Suprapubic skin (tissue), 4 donors: ENCODE results near the gene DDAH2. TPM values are rescaled to one million over a fixed set of nuclear protein-coding genes. Genes with fewer than 3 reads are reported as not detected.

Experiments
- DNase-seq, 2 donors: peaks; one replicate each; pipeline ENCODE4 v3.0.0-alpha.2; 2019; ENCODE audit warnings: low spot score in 2 of 2
- H3K27ac ChIP-seq: fragments of 200-600 bp; sonication (generic); one replicate; pipeline ENCODE4 v1.5.1; 2019
- H3K27me3 ChIP-seq: fragments of 200-600 bp; sonication (generic); one replicate; pipeline ENCODE4 v1.5.1; 2019
- H3K36me3 ChIP-seq: fragments of 200-600 bp; sonication (generic); one replicate; pipeline ENCODE4 v1.5.1; 2019
- H3K4me1 ChIP-seq: fragments of 200-600 bp; sonication (generic); one replicate; pipeline ENCODE4 v1.5.1; 2019
- H3K4me3 ChIP-seq: fragments of 200-600 bp; sonication (generic); one replicate; pipeline ENCODE4 v1.5.1; 2019; ENCODE audit warnings: mild to moderate bottlenecking
- H3K9me3 ChIP-seq: fragments of 200-600 bp; sonication (generic); one replicate; pipeline ENCODE4 v1.5.1; 2019
- CTCF ChIP-seq, 2 donors: fragments of 200-600 bp in 1 of 2; fragments of 450-650 bp in 1 of 2; sonication (generic) in 1 of 2; IDR thresholded peaks; one replicate each; pipeline ENCODE4 v1.5.1; 2016 to 2019; ENCODE audit warnings: antibody characterized with exemption in 2 of 2, mild to moderate bottlenecking in 1 of 2, moderate library complexity in 1 of 2
- EP300 ChIP-seq: sonication (generic); formaldehyde crosslinking; IDR thresholded peaks from one replicate; pipeline ENCODE4 v1.6.1; 2017; ENCODE audit warnings: antibody characterized with exemption
- POLR2A ChIP-seq, 2 donors: fragments of 450-650 bp; IDR thresholded peaks; one replicate each; pipeline ENCODE4 v1.6.1; 2017; ENCODE audit warnings: antibody characterized with exemption in 2 of 2, mild to moderate bottlenecking in 2 of 2, moderate library complexity in 2 of 2
- POLR2AphosphoS5 ChIP-seq, 3 donors: sonication (generic); formaldehyde crosslinking; IDR thresholded peaks; one replicate each; pipeline ENCODE4 v1.6.1; 2017; ENCODE audit warnings: antibody characterized with exemption in 3 of 3
- WGBS: methylation state at CpG from one replicate; pipeline ENCODE4 v1.1.5; 2018; 5-methylcytosine and 5-hydroxymethylcytosine counted together
- total RNA-seq, 4 donors: library from RNA; depleted of rRNA; stranded (reverse); fragments of >200 nt; gene quantifications; one replicate each; pipeline ENCODE4 v1.1.0, GENCODE V29; 2016

DDAH2 gene
- total RNA-seq, 4 donors from 2014 or later: 66.8 to 84.2 (median 68.3) TPM

GRCh38 chr6:31733734-31734133, 4.6 kb upstream of the DDAH2 start:
- TF ChIP-seq CTCF (IDR thresholded peaks at IDR 0.05) (no peak), EP300 (no peak), POLR2A (IDR thresholded peaks at IDR 0.05) (no peak), POLR2AphosphoS5 (IDR thresholded peaks at IDR 0.05) (no peak)
- peaks cover 78% of the 10 kb centered on the region for H3K4me1 ChIP-seq
- DNase-seq: no peak
- WGBS: 77% methylated on average over 4 of the region's 4 CpGs
- H3K27ac ChIP-seq: peak overlapping the region; percentile 89
- no peaks in the 10 kb centered on the region for H3K9me3 ChIP-seq
- H3K4me3 ChIP-seq: peak overlapping the region; percentile 75
- no peaks in the 10 kb centered on the region for H3K27me3 ChIP-seq
- peaks cover 40% of the 10 kb centered on the region for H3K36me3 ChIP-seq

GRCh38 chr6:31732029-31732428, 2.9 kb upstream of the DDAH2 start:
- TF ChIP-seq POLR2AphosphoS5 (IDR thresholded peaks at IDR 0.05) (no peak), POLR2A (IDR thresholded peaks at IDR 0.05) (no peak), CTCF (IDR thresholded peaks at IDR 0.05) (no peak), EP300 (no peak)
- WGBS: 66% methylated on average over 3 of the region's 3 CpGs
- H3K36me3 ChIP-seq: peaks cover 52% of the 10 kb centered on the region
- no peaks in the 10 kb centered on the region for H3K27me3 ChIP-seq
- DNase-seq: no peak
- no peaks in the 10 kb centered on the region for H3K9me3 ChIP-seq
- no peak overlapping the region for H3K4me3 ChIP-seq
- H3K4me1 ChIP-seq: peaks cover 73% of the 10 kb centered on the region
- H3K27ac ChIP-seq: no peak overlapping the region

GRCh38 chr6:31730631-31731086, 1.6 kb upstream of the DDAH2 start:
- DNase-seq: no peak
- Histone ChIP-seq H3K27ac (peak overlapping the region; percentile 91), H3K36me3 (peaks cover 65% of the 10 kb centered on the region), H3K9me3 (no peaks in the 10 kb centered on the region), H3K4me1 (peaks cover 71% of the 10 kb centered on the region), H3K4me3 (peak overlapping the region; percentile 73), H3K27me3 (no peaks in the 10 kb centered on the region)
- TF ChIP-seq CTCF (IDR thresholded peaks at IDR 0.05) (no peak), EP300 (no peak), POLR2A (IDR thresholded peaks at IDR 0.05) (no peak), POLR2AphosphoS5 (IDR thresholded peaks at IDR 0.05) (no peak)
- WGBS: 70% methylated on average over 11 of the region's 11 CpGs

GRCh38 chr6:31729979-31730630, 1.0 kb upstream of the DDAH2 start:
- H3K27me3 ChIP-seq: no peaks in the 10 kb centered on the region
- DNase-seq: peak; percentile 95 to 96
- peaks cover 65% of the 10 kb centered on the region for H3K36me3 ChIP-seq
- peaks cover 68% of the 10 kb centered on the region for H3K4me1 ChIP-seq
- H3K9me3 ChIP-seq: no peaks in the 10 kb centered on the region
- peak overlapping the region; percentile 91 for H3K27ac ChIP-seq
- peak overlapping the region; percentile 73 for H3K4me3 ChIP-seq
- peak in 1 of 3 donors; percentile 58 for TF ChIP-seq POLR2AphosphoS5 (IDR thresholded peaks at IDR 0.05)
- TF ChIP-seq CTCF (IDR thresholded peaks at IDR 0.05): no peak
- TF ChIP-seq EP300: no peak
- peak in 1 of 2 donors; percentile 39 for TF ChIP-seq POLR2A (IDR thresholded peaks at IDR 0.05)
- whole genome bisulfite sequencing: 24% methylated on average over 11 of the region's 46 CpGs

- peaks cover 65% of the 10 kb centered on the region for H3K36me3 ChIP-seq
- H3K9me3 ChIP-seq: no peaks in the 10 kb centered on the region
- WGBS: 0% methylated on average over 14 of the region's 29 CpGs
- TF ChIP-seq EP300 (no peak), POLR2A (IDR thresholded peaks at IDR 0.05) (no peak), CTCF (IDR thresholded peaks at IDR 0.05) (peak in 1 of 2 donors; percentile 21), POLR2AphosphoS5 (IDR thresholded peaks at IDR 0.05) (peak in 2 of 3 donors; percentile 49 to 54)
- H3K27me3 ChIP-seq: no peaks in the 10 kb centered on the region
- peaks cover 62% of the 10 kb centered on the region for H3K4me1 ChIP-seq
- H3K4me3 ChIP-seq: peak overlapping the region; percentile 73
- peak overlapping the region; percentile 91 for H3K27ac ChIP-seq
- DNase-seq: peak; percentile 96 to 97
Observed at GRCh38 chr6:31729515-31729978, 448 bp upstream of the DDAH2 start.
